Spinal cord (tissue), 10 donors: ENCODE data around the gene SPTBN1. TPM values are rescaled to one million over a fixed set of nuclear protein-coding genes. Genes with fewer than 3 reads are reported as not detected.
"Not testable (repeated sequence)": the region's sequence is repeated elsewhere in the genome, so short reads cannot be mapped to it uniquely, and the experiment has no call there.

ENCODE experiments used
- DNase-seq, 6 donors: peaks; one replicate each; pipeline versions ENCODE4 v3.0.0 to v3.0.0-alpha.2; 2013 to 2015; ENCODE audit warnings: low spot score in 6 of 6, low read depth in 4 of 6
- H3K27ac ChIP-seq: one replicate; pipeline ENCODE4 v1.5.1; 2013; ENCODE audit warnings: low read depth, low read length, control low read depth
- H3K27me3 ChIP-seq: one replicate; pipeline ENCODE4 v1.6.1; 2013; ENCODE audit warnings: low read length; ENCODE audit not compliant: control insufficient read depth, insufficient read depth
- H3K36me3 ChIP-seq: one replicate; pipeline ENCODE4 v1.6.1; 2013; ENCODE audit warnings: low read length; ENCODE audit not compliant: control insufficient read depth, insufficient read depth
- H3K4me1 ChIP-seq: one replicate; pipeline ENCODE4 v1.6.1; 2013; ENCODE audit warnings: low read length; ENCODE audit not compliant: control insufficient read depth, insufficient read depth
- H3K4me3 ChIP-seq: one replicate; pipeline ENCODE4 v1.5.1; 2013; ENCODE audit warnings: low read depth, low read length, control low read depth
- H3K9me3 ChIP-seq: one replicate; pipeline ENCODE4 v1.6.1; 2013; ENCODE audit warnings: low read length; ENCODE audit not compliant: control insufficient read depth, insufficient read depth
- WGBS: methylation state at CpG from one replicate; pipeline ENCODE4 v1.1.5; 2013; ENCODE audit warnings: missing lambda C conversion rate; ENCODE audit not compliant: insufficient coverage; 5-methylcytosine and 5-hydroxymethylcytosine counted together
- polyA plus RNA-seq, 2 donors: library from polyadenylated mRNA; unstranded; fragments of 120-200 nt; gene quantifications; one replicate each; pipeline ENCODE4 v1.2.1, GENCODE V29; 2013; ENCODE audit not compliant: insufficient read length in 2 of 2
- total RNA-seq, 2 donors: library from RNA; depleted of rRNA in 1 of 2; stranded (reverse); fragments of 120-200 nt in 1 of 2; fragments of >200 nt in 1 of 2; gene quantifications; one replicate each; pipeline versions ENCODE4 v1.2.3 to v1.2.4, GENCODE V29; 2013 to 2014
- donor health status: healthy.

SPTBN1 gene
- total and polyA plus RNA-seq, 4 donors = 351 to 501 (median 426) TPM

DNA sequence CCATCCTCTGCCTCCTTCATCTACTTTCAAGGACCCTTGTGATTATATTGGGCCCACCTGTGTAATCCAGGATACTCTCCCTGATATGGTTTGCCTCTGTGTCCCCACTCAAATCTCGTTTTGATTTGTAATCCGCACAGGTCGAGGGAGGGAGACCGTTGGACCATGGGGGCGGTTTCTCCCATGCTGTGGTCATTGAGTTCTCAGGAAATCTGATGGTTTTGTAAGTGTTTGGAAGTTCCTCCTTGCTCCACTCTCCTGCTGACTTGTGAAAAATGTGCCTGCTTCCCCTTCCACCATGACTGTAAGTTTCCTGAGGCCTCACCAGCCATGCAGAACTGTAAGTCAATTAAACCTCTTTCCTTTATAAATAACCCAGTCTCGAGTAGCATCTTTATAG, 225.3 kb downstream of the SPTBN1 start:
- Histone ChIP-seq H3K27me3 (no peaks in the 10 kb centered on the region), H3K4me3 (no peak overlapping the region), H3K27ac (no peak overlapping the region), H3K36me3 (no peaks in the 10 kb centered on the region), H3K4me1 (no peaks in the 10 kb centered on the region), H3K9me3 (no peaks in the 10 kb centered on the region)
- DNase-seq = no peak
- WGBS = 83% methylated on average over 1 of the region's 6 CpGs

DNA sequence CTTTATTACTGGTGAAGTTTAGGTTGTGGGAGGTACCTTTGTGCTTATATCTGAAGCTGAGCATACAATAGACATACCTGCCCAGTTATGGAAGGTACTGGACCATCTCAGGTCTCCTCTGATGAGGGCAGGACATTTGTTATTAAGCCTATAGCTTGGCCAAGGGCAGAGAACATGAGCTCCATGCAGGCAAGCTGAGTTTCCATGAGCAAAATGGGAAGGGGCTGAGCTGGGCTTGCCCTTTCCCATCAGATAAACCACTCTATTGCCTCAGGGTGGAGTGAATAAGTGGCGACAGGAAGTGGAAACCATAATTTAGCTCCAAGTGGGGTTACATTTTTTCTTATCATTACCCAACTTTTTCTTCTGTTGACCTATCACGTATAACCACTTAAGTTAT, 227.5 kb downstream of the SPTBN1 start:
- WGBS = no CpG with 5 or more reads among the region's 2 CpGs
- H3K36me3 ChIP-seq = no peaks in the 10 kb centered on the region
- no peak overlapping the region for H3K4me3 ChIP-seq
- H3K9me3 ChIP-seq = no peaks in the 10 kb centered on the region
- H3K27ac ChIP-seq = no peak overlapping the region
- H3K4me1 ChIP-seq = no peaks in the 10 kb centered on the region
- no peak for DNase-seq
- H3K27me3 ChIP-seq = no peaks in the 10 kb centered on the region

DNA sequence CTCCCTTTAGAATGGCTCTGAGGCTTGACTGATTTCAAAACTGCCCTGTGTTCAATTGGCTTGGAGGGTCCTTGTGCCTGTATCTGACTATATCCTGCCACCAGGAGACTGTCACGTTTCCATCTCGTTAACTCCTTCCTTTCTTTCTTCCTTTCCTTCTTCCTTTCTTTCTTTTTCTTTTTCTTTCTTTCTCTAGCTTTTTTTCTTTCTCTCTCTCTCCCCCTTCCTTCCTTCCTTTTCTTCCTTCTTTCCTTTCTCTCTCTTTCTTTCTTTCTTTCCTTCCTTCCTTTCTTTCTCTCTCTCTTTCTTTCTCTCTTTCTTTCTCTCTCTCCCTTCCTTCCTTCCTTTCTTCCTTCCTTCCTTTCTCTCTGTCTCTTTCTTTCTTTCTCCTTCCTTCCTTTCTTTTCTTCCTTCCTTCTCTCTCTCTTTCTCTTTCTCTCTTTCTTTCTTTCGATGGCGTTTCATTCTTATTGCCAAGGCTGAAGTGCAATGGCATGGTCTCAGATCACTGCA, 229.2 kb downstream of the SPTBN1 start:
- 82% methylated on average over 4 of the region's 4 CpGs for WGBS
- H3K27me3 ChIP-seq = no peaks in the 10 kb centered on the region
- no peaks in the 10 kb centered on the region for H3K9me3 ChIP-seq
- H3K4me3 ChIP-seq = no peak overlapping the region
- H3K4me1 ChIP-seq = no peaks in the 10 kb centered on the region
- no peak overlapping the region for H3K27ac ChIP-seq
- no peak for DNase-seq
- H3K36me3 ChIP-seq = no peaks in the 10 kb centered on the region

DNA sequence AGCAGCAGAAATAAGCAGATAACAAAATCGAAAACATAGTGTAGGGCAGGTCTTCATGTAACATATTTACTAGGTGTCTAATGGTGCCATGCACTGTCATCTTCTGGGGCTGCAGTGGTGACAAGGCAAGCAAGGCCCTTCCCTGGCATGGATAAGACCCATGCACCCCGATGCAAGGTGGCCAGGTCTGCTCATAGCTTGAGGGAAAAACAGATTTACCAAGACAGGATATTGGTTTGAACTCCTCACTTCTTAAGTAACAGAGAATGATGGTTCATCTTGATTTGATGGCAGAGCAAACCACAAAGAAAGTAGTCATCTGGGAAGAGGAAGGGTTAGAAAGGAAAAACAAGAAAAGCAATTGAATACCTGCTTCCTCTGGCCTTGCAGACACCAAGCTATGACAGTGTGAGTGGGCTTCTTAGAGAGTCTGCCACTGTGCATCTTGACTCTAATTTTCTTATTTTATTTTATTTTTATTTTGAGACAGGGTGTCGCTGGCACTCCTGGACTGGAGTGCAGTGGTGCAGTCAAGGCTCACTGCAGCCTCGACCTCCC, 231.5 kb downstream of the SPTBN1 start:
- Histone ChIP-seq H3K27ac (no peak overlapping the region), H3K36me3 (no peaks in the 10 kb centered on the region), H3K4me1 (no peaks in the 10 kb centered on the region), H3K9me3 (no peaks in the 10 kb centered on the region), H3K4me3 (no peak overlapping the region), H3K27me3 (no peaks in the 10 kb centered on the region)
- no peak for DNase-seq
- 100% methylated on average over 2 of the region's 4 CpGs for WGBS

- Histone ChIP-seq H3K4me1 (peaks cover 5% of the 10 kb centered on the region), H3K9me3 (no peaks in the 10 kb centered on the region), H3K4me3 (no peak overlapping the region), H3K36me3 (no peaks in the 10 kb centered on the region), H3K27ac (no peak overlapping the region), H3K27me3 (no peaks in the 10 kb centered on the region)
- WGBS = 80% methylated on average over 6 of the region's 8 CpGs
- DNase-seq = no peak
Measured at GRCh38 chr2:54691445-54692135, 235.5 kb downstream of the SPTBN1 start.

DNA sequence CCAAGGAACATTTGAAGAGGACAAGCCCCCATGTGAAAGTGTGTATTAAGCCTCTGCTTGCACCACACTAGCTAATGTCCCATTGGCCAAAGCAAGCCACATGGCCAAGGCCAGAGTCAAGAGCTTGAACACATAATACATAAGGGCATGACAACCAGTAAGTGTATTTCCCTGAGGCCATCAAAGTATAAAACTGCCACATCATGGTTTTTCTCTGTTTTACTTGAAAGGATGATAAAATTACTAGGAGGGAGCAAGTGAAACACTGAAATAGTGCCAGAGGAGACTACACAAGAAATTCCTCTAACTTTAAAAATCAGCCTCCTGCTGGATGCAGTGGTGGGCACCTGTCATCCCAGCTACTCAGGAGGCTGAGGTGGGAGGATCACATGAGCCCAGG, 236.4 kb downstream of the SPTBN1 start:
- no peak overlapping the region for H3K4me3 ChIP-seq
- H3K36me3 ChIP-seq = no peaks in the 10 kb centered on the region
- DNase-seq = no peak
- H3K9me3 ChIP-seq = no peaks in the 10 kb centered on the region
- no peaks in the 10 kb centered on the region for H3K27me3 ChIP-seq
- H3K27ac ChIP-seq = no peak overlapping the region
- peaks cover 5% of the 10 kb centered on the region for H3K4me1 ChIP-seq

DNA sequence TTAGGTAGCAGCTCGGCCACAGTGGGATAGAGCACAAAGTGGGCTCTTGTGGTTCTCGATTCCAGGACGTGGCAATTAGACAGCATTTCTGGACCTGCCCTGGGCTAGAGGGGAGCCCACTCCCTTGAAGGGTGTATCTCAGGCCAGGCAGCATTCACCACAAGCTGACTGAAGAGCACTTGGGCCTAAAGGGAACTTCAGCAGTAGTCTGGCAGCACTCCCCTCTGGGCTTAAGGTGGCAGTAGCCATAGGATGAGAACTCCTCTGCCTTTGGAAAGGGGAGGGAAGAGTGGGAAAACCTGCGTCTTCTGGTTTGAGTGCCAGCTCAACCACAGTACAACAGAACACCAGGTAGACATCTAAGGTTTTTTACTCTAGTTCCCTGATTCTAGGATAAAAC, 239.3 kb downstream of the SPTBN1 start:
- Histone ChIP-seq H3K9me3 (no peaks in the 10 kb centered on the region), H3K4me1 (peaks cover 5% of the 10 kb centered on the region), H3K4me3 (no peak overlapping the region), H3K27me3 (no peaks in the 10 kb centered on the region), H3K36me3 (no peaks in the 10 kb centered on the region), H3K27ac (no peak overlapping the region)
- DNase-seq = no peak
- WGBS = 100% methylated on average over 3 of the region's 4 CpGs

GRCh38 chr2:54697934-54698333, 241.8 kb downstream of the SPTBN1 start:
- peaks cover 5% of the 10 kb centered on the region for H3K4me1 ChIP-seq
- no peaks in the 10 kb centered on the region for H3K36me3 ChIP-seq
- WGBS = no CpG with 5 or more reads among the region's 1 CpG
- DNase-seq = no peak
- H3K27me3 ChIP-seq = no peaks in the 10 kb centered on the region
- no peak overlapping the region for H3K27ac ChIP-seq
- no peaks in the 10 kb centered on the region for H3K9me3 ChIP-seq
- H3K4me3 ChIP-seq = no peak overlapping the region

GRCh38 chr2:54698926-54699325, 242.8 kb downstream of the SPTBN1 start:
- H3K4me1 ChIP-seq, H3K27ac ChIP-seq, H3K36me3 ChIP-seq, H3K27me3 ChIP-seq, DNase-seq, H3K4me3 ChIP-seq, H3K9me3 ChIP-seq: not testable (repeated sequence)
- 96% methylated on average over 14 of the region's 37 CpGs for WGBS

GRCh38 chr2:54699665-54700064, 243.5 kb downstream of the SPTBN1 start:
- no CpG with 5 or more reads among the region's 2 CpGs for WGBS
- H3K27ac ChIP-seq = no peak overlapping the region
- no peaks in the 10 kb centered on the region for H3K36me3 ChIP-seq
- no peak overlapping the region for H3K4me3 ChIP-seq
- H3K27me3 ChIP-seq = no peaks in the 10 kb centered on the region
- no peaks in the 10 kb centered on the region for H3K9me3 ChIP-seq
- DNase-seq = no peak
- H3K4me1 ChIP-seq = no peaks in the 10 kb centered on the region
